Psoas muscle (tissue), 8 donors: Measurements from ENCODE around the gene E2F8. TPM values are rescaled to one million over a fixed set of nuclear protein-coding genes. Genes with fewer than 3 reads are reported as not detected.

Experiments used
- ATAC-seq, 4 donors: fragments of 200-7000 bp; cut with Tn5 transposase; one replicate each; pipeline ENCODE4 v1.9.1; 2020; ENCODE audit warnings: moderate library complexity in 3 of 4, mild to moderate bottlenecking in 2 of 4
- DNase-seq, 2 donors: peaks; one replicate each; pipeline ENCODE4 v3.0.0-alpha.2; 2020
- H3K27ac ChIP-seq: fragments of 200-600 bp; one replicate; pipeline ENCODE4 v1.8.0; 2022
- H3K27me3 ChIP-seq, 3 donors: fragments of 200-600 bp in 1 of 3; one replicate each; pipeline versions ENCODE4 v1.6.1 to v1.8.0; 2013 to 2022; ENCODE audit warnings: low read length in 2 of 3, mild to moderate bottlenecking in 2 of 3, moderate library complexity in 1 of 3; ENCODE audit not compliant: insufficient read depth in 3 of 3
- H3K36me3 ChIP-seq, 2 donors: fragments of 200-600 bp in 1 of 2; one replicate each; pipeline versions ENCODE4 v1.6.1 to v1.8.0; 2013 to 2022; ENCODE audit warnings: low read depth in 1 of 2, mild to moderate bottlenecking in 1 of 2, moderate library complexity in 1 of 2; ENCODE audit not compliant: insufficient read depth in 1 of 2
- H3K4me1 ChIP-seq: fragments of 200-600 bp; one replicate; pipeline ENCODE4 v1.8.0; 2022
- H3K4me3 ChIP-seq: fragments of 200-600 bp; one replicate; pipeline ENCODE4 v1.8.0; 2022; ENCODE audit warnings: mild to moderate bottlenecking
- H3K9me3 ChIP-seq: fragments of 200-600 bp; one replicate; pipeline ENCODE4 v1.8.0; 2022
- WGBS, 3 donors: extraction: QIAGEN DNeasy Blood & Tissue Kit; methylation state at CpG; one replicate each; pipeline versions ENCODE4 v1.1.6 to v1.1.7; 2013; 5-methylcytosine and 5-hydroxymethylcytosine counted together
- intact Hi-C, 2 donors: fragments of 100-400 bp; cut with DNase I; formaldehyde crosslinking; loops; one replicate each; pipeline versions ENCODE4 v1.11.0 to v1.14.2; 2022
- polyA plus RNA-seq, 3 donors: library from polyadenylated mRNA; stranded (reverse); fragments of 200-250 nt; gene quantifications; one replicate each; pipeline ENCODE4 v1.2.3, GENCODE V29; 2013
- total RNA-seq, 4 donors: library from RNA; stranded (reverse); fragmentation: NEBNext Ultra II Directional in 2 of 4; extraction: Animal tissue kit (Norgen Biotek cat#: 25700) in 2 of 4; gene quantifications; one replicate each; pipeline versions ENCODE4 v1.2.1 to v1.2.4, GENCODE V29; 2021 to 2023
- TF ChIP-seq, protein P1 (sequence below): fragments of 200-600 bp; IDR thresholded peaks from one replicate; pipeline ENCODE4 v1.8.0; 2022; ENCODE audit warnings: antibody characterized with exemption
- donor health status: healthy with polysubstance abuse.
- donor health status: DM: no; HTN: no; CAD: no; lungs with moderate emphysema.
- donor health status: Bipolar disorder and iron deficiency.
- donor health status: healthy.
- donor health status: DM: yes; HTN: yes; CAD: no.
- donor health status: DM: no; HTN: no; CAD: no.
- donor health status: DM: no; HTN: no; CAD: no.
- donor health status: DM: yes; HTN: yes; CAD: no.

Gene E2F8
- total and polyA plus RNA-seq, 7 donors: 1.00 to 11.6 (median 1.5) TPM

DNA sequence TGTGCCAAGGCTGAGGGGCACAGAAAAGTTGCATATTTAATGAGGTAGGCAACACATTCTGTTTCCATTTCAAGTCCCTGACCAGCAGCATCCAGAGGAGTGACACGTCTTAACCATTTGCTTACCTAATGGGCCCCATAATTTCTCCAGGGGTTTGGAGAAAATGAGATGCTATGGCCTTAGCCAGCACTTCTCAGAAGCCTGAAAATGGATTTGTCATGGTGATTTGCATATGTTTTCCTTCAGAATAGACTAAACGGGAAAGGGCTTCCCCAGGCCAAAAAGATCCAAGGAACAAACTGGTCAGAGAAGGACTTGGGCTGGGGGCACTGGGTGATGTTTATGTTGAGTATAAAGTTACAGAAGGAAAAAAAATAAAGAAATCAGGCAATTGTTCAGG lies 55.7 kb downstream of the E2F8 start:
- no peak overlapping the region for H3K27ac ChIP-seq
- intact Hi-C loops: loop anchor here in 1 of 2 donors (10.0 kb wide), 1 partner anchor 60 kb away; the partner anchor contains the start of gene E2F8
- H3K4me3 ChIP-seq: no peak overlapping the region
- no peak for DNase-seq
- no peaks in the 10 kb centered on the region for H3K4me1 ChIP-seq
- H3K9me3 ChIP-seq: no peaks in the 10 kb centered on the region
- peaks cover 8 to 97% of the 10 kb centered on the region in 2 donors for H3K36me3 ChIP-seq
- TF ChIP-seq, protein P1, sequence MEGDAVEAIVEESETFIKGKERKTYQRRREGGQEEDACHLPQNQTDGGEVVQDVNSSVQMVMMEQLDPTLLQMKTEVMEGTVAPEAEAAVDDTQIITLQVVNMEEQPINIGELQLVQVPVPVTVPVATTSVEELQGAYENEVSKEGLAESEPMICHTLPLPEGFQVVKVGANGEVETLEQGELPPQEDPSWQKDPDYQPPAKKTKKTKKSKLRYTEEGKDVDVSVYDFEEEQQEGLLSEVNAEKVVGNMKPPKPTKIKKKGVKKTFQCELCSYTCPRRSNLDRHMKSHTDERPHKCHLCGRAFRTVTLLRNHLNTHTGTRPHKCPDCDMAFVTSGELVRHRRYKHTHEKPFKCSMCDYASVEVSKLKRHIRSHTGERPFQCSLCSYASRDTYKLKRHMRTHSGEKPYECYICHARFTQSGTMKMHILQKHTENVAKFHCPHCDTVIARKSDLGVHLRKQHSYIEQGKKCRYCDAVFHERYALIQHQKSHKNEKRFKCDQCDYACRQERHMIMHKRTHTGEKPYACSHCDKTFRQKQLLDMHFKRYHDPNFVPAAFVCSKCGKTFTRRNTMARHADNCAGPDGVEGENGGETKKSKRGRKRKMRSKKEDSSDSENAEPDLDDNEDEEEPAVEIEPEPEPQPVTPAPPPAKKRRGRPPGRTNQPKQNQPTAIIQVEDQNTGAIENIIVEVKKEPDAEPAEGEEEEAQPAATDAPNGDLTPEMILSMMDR: no peak
- no peak for ATAC-seq
- 38 to 55% (median 42%) methylated on average over 2 of the region's 2 CpGs for WGBS, 3 donors
- H3K27me3 ChIP-seq: no peaks in the 10 kb centered on the region

- Histone ChIP-seq H3K4me3 (no peak overlapping the region), H3K9me3 (no peaks in the 10 kb centered on the region), H3K27ac (no peak overlapping the region), H3K4me1 (no peaks in the 10 kb centered on the region), H3K36me3 (peaks cover 5 to 90% of the 10 kb centered on the region in 2 donors), H3K27me3 (no peaks in the 10 kb centered on the region)
- TF ChIP-seq, protein P1: no peak
- intact Hi-C loops: loop anchor here in 1 of 2 donors (10.0 kb wide), 1 partner anchor 61 kb away; the partner anchor contains the start of gene E2F8
- 62 to 76% (median 74%) methylated on average over 7 of the region's 7 CpGs for WGBS, 3 donors
- ATAC-seq (no peak), DNase-seq (no peak)
Measured at GRCh38 chr11:19183646-19184045, 57.1 kb downstream of the E2F8 start.

DNA sequence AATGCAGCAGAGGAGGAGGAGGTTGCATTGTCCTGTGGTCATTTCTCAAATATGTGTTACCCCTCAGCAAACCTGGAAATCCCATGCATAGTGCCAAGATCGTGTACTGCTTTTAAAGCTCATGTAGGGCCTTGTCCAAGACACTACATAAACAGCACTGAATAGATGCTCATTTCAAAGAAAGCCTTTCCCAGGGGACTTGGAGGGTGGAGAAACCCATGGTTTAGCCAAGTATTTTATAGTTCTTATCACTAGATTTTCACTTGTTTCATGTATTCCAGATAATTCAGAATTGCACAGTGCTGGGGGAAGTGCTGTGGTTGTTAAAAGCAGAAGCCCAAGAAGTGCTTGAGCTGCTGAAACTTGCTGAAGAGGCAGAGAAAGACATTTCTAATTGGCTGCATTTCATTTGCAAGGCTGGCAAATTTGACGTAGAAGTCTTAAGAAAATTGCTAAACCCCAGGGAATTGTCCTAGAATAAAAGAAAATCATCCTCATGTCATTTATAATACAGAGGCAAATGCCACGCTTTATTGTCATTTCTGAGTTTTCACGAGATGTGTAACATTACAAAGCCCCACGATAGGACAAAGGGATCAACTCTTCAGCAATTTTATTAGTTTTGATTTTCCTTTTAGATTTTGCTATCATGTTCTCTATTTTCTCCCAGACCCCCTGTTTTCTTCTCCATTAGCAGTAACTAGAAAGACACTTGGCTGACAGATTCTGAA lies 59.0 kb downstream of the E2F8 start:
- intact Hi-C loops: loop anchor here in 1 of 2 donors (10.0 kb wide), 1 partner anchor 63 kb away; the partner anchor contains the start of gene E2F8
- ATAC-seq (peak in 2 of 4 donors; percentile 11 to 13), DNase-seq (no peak)
- Histone ChIP-seq H3K27me3 (no peaks in the 10 kb centered on the region), H3K36me3 (peaks cover 8 to 89% of the 10 kb centered on the region in 2 donors), H3K27ac (no peak overlapping the region), H3K9me3 (no peaks in the 10 kb centered on the region), H3K4me1 (no peaks in the 10 kb centered on the region), H3K4me3 (no peak overlapping the region)
- WGBS, 3 donors: 60 to 76% (median 72%) methylated on average over 5 of the region's 5 CpGs
- TF ChIP-seq, protein P1: no peak

GRCh38 chr11:19176629-19177186 lies 64.0 kb downstream of the E2F8 start:
- TF ChIP-seq, protein P1: no peak
- no peaks in the 10 kb centered on the region for H3K4me1 ChIP-seq
- peaks cover 7 to 55% of the 10 kb centered on the region in 2 donors for H3K36me3 ChIP-seq
- no peaks in the 10 kb centered on the region for H3K27me3 ChIP-seq
- DNase-seq: no peak
- no peak for ATAC-seq
- intact Hi-C loops: no loop called here
- no peak overlapping the region for H3K4me3 ChIP-seq
- H3K9me3 ChIP-seq: no peaks in the 10 kb centered on the region
- H3K27ac ChIP-seq: no peak overlapping the region
- 79 to 85% (median 84%) methylated on average over 2 of the region's 2 CpGs for WGBS, 3 donors

Other genes starting within 250 kb of the E2F8 start
- gene MRGPRX2, start 180.2 kb downstream of the E2F8 start, total RNA-seq: not detected
- under 1 TPM in 1 of 3 donors, not detected in 2; 0.01 TPM for gene MRGPRX2, start 180.2 kb downstream of the E2F8 start, polyA plus RNA-seq
- gene ZDHHC13, start 123.8 kb downstream of the E2F8 start, total RNA-seq: 1 to 10 TPM in 3 of 4 donors, under 1 TPM in 1; 0.99 to 2.1 (median 1.4) TPM
- 1 to 10 TPM in 1 of 3 donors, under 1 TPM in 2; 0.70 to 2.6 (median 0.98) TPM for gene ZDHHC13, start 123.8 kb downstream of the E2F8 start, polyA plus RNA-seq
- 1,000 to 10,000 TPM in 2 of 4 donors, 100 to 1,000 TPM in 2; 316 to 1,082 (median 863) TPM for gene CSRP3, start 39.0 kb downstream of the E2F8 start, total RNA-seq
- gene CSRP3, start 39.0 kb downstream of the E2F8 start, polyA plus RNA-seq: 100 to 1,000 TPM in 2 of 3 donors, 10 to 100 TPM in 1; 35.9 to 856 (median 122) TPM